ENCODE measurements around the gene RHOXF1. TPM values are rescaled to one million over a fixed set of nuclear protein-coding genes. Genes with fewer than 3 reads are reported as not detected.
"Not testable (repeated sequence)": the region's sequence is repeated elsewhere in the genome, so short reads cannot be mapped to it uniquely, and the experiment has no call there.

RHOXF1 gene
- total RNA-seq, 2 experiments from 2014 or later = not detected

DNA sequence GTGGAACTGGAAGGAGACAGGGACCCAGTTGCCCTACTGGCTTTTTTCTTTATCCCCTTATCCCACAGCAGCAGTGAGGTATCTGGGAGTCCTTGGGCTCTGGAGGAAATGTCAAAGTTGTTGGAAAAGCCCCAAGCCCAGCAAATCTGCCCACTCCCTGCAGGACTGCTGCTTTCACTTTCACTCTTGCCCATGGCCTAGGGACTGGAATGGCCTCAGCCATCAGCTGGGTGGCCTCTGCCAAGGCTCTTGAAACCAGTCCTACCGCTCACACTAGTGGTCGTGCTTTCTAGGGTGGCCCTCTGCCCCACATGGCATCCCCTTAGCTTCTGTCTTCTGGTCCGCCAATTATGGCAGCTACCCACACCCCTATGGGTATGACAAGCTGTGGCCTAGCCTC lies 9.7 kb upstream of the RHOXF1 start:
- H3K9me3 Mint-ChIP-seq = no peaks in the 10 kb centered on the region
- H3K4me1 Mint-ChIP-seq = no peaks in the 10 kb centered on the region
- no peak overlapping the region for H3K4me3 Mint-ChIP-seq
- ChIA-PET CTCF (no interaction called here), POLR2A (no interaction called here)
- no peaks in the 10 kb centered on the region for H3K27me3 Mint-ChIP-seq
- no peaks in the 10 kb centered on the region for H3K36me3 Mint-ChIP-seq (ENCODE audit: low read depth)
- no peak for DNase-seq
- H3K27ac Mint-ChIP-seq = no peak overlapping the region

DNA sequence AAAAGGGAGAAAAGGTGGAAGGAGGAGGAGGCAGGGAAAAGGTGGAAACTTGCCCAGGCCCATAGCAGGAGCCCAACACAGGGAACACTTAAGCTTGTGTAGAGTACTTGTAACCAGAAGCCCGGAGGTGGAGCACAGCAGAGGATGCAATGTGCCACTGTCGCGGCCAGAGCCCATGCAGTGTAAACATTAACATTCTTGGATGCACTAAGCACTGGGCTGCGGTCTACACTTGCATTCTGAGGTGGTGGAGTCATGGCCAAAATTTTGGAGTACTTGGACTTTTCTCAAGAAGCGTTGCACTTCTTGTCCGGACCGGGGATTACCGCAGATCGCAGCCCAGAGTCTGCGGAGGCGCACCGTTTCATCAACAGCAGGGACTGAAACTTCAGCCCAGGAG lies 4.5 kb upstream of the RHOXF1 start:
- ChIA-PET POLR2A (no interaction called here), CTCF (no interaction called here)
- Mint-ChIP-seq H3K4me3 (no peak overlapping the region), H3K36me3 (ENCODE audit: low read depth) (no peaks in the 10 kb centered on the region), H3K4me1 (no peaks in the 10 kb centered on the region), H3K27ac (no peak overlapping the region), H3K9me3 (no peaks in the 10 kb centered on the region), H3K27me3 (no peaks in the 10 kb centered on the region)
- no peak for DNase-seq

DNA sequence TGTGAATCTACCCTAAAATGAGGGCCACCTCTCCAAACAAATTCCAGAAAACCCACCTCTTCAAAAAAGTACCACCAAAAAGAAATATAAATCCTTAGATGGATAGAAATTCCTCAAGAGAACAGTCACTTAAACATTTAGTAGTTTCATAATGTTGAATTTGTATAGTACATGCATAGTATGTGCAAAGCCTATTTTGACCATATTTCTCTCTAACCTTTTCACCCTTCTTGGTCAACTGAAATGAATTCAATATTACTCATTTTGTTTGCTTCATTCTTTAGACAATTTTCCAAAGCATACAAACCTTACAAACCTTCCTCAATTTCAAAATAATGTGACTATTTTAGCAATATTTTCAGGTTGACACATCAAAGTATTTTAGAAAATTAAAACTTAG lies 4.1 kb downstream of the RHOXF1 start:
- H3K4me1 Mint-ChIP-seq = no peaks in the 10 kb centered on the region
- no peak overlapping the region for H3K27ac Mint-ChIP-seq
- H3K9me3 Mint-ChIP-seq = no peaks in the 10 kb centered on the region
- no peak overlapping the region for H3K4me3 Mint-ChIP-seq
- H3K27me3 Mint-ChIP-seq = no peaks in the 10 kb centered on the region
- POLR2A ChIA-PET = no interaction called here
- CTCF ChIA-PET = no interaction called here
- DNase-seq = no peak
- H3K36me3 Mint-ChIP-seq (ENCODE audit: low read depth) = no peaks in the 10 kb centered on the region

DNA sequence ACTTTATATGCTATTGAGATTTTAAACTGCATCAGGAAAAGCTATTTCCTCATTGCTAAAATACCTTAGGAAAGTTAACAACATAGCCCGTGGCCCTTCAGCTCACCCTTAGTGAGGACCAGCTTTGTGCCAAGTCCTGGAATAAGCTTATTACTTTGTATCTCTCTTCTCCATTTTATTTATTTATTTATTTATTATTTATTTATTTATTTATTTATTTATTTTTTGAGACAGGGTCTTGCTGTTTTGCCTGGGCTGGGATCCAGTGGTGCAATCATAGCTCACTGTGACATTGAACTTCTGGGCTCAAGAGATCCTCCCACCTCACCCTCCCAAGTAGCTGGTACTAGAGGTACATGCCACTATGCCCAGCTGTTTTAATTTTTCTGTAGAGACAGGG lies 6.3 kb downstream of the RHOXF1 start:
- CTCF ChIA-PET = no interaction called here
- POLR2A ChIA-PET = no interaction called here
- Mint-ChIP-seq H3K36me3 (ENCODE audit: low read depth) (no peaks in the 10 kb centered on the region), H3K4me3 (no peak overlapping the region), H3K27me3 (no peaks in the 10 kb centered on the region), H3K4me1 (no peaks in the 10 kb centered on the region), H3K27ac (no peak overlapping the region), H3K9me3 (no peaks in the 10 kb centered on the region)
- no peak for DNase-seq

DNA sequence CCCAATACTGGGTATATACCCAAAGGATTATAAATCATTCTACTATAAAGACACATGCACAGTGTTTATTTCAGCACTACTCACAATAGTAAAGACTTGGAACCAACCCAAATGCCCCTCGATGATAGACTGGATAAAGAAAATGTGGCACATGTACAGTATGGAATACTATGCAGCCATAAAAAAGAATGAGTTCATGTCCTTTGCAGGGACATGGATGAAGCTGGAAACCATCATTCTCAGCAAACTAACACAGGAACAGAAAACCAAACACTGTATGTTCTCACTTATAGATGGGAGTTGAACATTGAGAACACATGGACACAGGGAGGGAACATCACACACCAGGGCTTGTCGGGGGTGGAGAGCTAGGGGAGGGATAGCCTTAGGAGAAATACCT lies 11.0 kb downstream of the RHOXF1 start:
- H3K4me1 Mint-ChIP-seq; H3K36me3 Mint-ChIP-seq (ENCODE audit: low read depth); H3K27me3 Mint-ChIP-seq; POLR2A ChIA-PET; DNase-seq; H3K9me3 Mint-ChIP-seq; H3K27ac Mint-ChIP-seq; CTCF ChIA-PET; H3K4me3 Mint-ChIP-seq: not testable (repeated sequence)

DNA sequence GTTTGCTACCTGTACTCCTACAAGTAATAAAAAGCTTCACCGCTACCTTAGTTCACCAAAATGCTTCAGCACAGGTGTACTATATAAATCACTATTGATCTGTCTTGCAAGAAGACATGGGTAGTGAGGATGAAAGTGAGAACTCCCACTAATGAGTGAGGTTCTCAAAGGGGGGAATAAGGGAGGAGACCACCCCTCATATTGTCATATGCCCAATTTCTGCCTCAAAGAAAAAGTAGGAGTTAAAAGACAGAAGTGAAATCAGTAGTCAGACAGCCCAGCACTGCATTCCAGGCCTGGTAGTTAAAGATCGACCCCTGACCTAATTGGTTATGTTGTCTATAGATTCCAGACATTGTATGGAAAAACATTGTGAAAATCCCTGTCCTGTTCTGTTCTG lies 14.7 kb downstream of the RHOXF1 start:
- POLR2A ChIA-PET, CTCF ChIA-PET: not testable (repeated sequence)

DNA sequence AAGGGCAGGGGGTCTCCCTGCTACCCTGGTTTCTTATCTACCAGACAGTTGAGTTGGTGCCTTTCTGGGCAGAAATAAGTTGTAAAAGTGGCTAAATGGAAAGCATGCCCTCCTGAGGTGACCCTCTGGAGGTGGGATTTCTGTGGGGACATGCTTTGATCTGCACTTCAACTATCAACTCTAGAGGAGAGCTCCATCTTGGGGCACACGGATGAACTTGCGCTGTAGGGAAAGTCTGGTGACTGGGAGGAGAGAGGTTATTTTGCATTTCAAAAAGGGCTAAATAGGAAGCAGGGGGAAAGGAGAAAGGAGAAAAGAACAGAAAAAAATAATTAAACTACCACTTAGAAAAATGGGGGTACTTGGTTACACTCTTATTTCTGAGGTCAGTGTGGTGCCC lies 25.5 kb downstream of the RHOXF1 start:
- CTCF ChIA-PET = no interaction called here
- Mint-ChIP-seq H3K27me3 (no peaks in the 10 kb centered on the region), H3K4me3 (no peak overlapping the region), H3K4me1 (peaks cover 2% of the 10 kb centered on the region), H3K36me3 (ENCODE audit: low read depth) (no peaks in the 10 kb centered on the region), H3K9me3 (no peaks in the 10 kb centered on the region), H3K27ac (no peak overlapping the region)
- POLR2A ChIA-PET = no interaction called here
- no peak for DNase-seq

More for the DNA sequence above, 14.7 kb downstream of the RHOXF1 start:
- not testable (repeated sequence) for H3K4me1 Mint-ChIP-seq; H3K9me3 Mint-ChIP-seq; DNase-seq; H3K27me3 Mint-ChIP-seq; H3K36me3 Mint-ChIP-seq (ENCODE audit: low read depth); H3K27ac Mint-ChIP-seq; H3K4me3 Mint-ChIP-seq

DNA sequence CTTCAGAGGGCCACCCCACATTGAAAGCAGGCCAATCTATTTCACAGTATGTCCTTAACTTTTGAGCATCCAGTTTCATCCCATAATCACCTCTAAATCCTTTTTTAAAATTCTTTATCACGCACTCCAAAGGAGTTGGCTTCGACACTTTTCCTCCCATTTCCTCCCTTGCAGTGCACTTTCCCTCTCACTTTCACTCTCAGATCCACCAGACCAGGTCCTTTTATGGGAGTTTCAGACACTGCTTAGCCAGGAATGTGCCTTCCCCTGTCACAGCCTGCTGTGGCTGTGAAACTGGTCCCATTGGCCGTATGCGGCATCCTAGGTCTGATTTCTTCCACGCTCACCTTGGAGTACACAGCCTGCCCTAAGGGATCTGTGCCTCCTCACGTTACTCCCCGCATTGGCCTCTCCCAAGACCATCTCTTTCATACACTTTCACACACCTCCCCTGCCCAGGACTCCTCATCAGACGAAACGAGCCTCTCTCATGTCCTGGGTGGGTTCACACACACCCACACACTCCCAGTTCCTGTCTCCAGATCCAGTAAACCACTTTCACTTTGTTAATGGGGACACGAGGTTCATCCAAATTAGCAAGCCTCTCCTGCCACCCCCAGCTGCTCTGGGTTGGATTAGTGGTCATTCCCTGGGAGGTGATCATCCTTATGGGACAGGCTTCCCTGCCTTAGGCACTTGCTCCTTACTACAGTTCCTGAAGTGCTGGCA lies 28.3 kb downstream of the RHOXF1 start:
- H3K36me3 Mint-ChIP-seq (ENCODE audit: low read depth) = no peaks in the 10 kb centered on the region
- H3K27ac Mint-ChIP-seq = no peak overlapping the region
- peaks cover 2% of the 10 kb centered on the region for H3K4me1 Mint-ChIP-seq
- DNase-seq = no peak
- H3K9me3 Mint-ChIP-seq = no peaks in the 10 kb centered on the region
- ChIA-PET POLR2A (no interaction called here), CTCF (no interaction called here)
- H3K4me3 Mint-ChIP-seq = no peak overlapping the region
- H3K27me3 Mint-ChIP-seq = no peaks in the 10 kb centered on the region

DNA sequence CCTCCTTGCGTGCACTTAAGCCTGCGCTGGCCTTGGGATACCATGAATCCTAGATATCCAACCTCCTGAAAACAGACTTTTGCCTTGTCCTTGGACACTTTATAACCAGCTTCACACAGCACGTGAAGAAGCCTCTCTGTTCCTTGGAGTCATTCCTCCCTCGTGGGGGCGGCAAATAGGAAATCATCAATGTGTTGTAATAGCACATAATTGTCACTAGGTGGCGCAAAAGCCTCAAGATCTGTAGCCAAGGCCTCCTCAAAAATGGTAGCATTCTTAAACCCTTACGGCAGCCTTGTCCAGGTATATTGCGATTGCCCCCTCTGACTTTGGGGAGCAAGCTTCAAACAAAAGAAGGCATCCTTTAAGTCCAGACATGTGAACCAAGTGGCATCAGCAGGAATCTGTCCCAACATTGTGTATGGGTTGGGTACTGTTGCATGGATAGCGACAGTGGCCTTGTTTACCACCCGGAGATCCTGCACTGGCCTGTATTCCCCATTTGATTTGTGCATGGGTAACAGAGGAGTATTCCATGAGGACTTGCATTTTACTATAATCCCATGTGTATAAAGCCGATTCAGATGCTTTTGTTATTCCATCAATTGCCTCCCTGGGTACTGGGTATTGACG lies 30.0 kb downstream of the RHOXF1 start:
- H3K4me1 Mint-ChIP-seq; H3K27ac Mint-ChIP-seq; POLR2A ChIA-PET; CTCF ChIA-PET; H3K9me3 Mint-ChIP-seq; DNase-seq; H3K27me3 Mint-ChIP-seq; H3K4me3 Mint-ChIP-seq; H3K36me3 Mint-ChIP-seq (ENCODE audit: low read depth): not testable (repeated sequence)

DNA sequence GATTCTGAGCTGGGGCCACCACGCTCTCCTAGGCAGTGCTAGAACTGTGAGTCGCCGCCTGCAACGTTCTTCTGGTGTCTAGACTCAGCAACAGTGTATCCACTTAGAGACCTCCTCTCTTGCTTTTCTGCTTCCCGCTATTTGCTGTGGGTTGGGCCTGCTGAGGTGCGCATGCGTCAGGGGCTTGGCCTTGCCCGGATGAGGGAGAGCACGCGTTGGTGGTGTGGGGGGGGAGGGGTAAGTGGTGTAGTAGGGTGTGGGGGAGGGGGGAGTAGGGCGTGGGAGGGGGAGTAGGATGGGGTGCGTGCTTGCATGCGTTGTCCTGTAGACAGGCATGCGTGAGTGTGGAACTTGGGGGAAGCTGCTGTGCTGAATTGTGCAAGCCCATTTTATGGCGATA lies 38.1 kb downstream of the RHOXF1 start, which contains the start of gene RHOXF2B:
Gene RHOXF2B, minus strand, starts transcription at position 101 of the 400 bp plus-strand sequence. CDS start 138 bp downstream, outside the sequence.
- DNase-seq; H3K4me1 Mint-ChIP-seq; H3K9me3 Mint-ChIP-seq; H3K27me3 Mint-ChIP-seq; POLR2A ChIA-PET; H3K36me3 Mint-ChIP-seq (ENCODE audit: low read depth); H3K4me3 Mint-ChIP-seq; H3K27ac Mint-ChIP-seq; CTCF ChIA-PET: not testable (repeated sequence)

DNA sequence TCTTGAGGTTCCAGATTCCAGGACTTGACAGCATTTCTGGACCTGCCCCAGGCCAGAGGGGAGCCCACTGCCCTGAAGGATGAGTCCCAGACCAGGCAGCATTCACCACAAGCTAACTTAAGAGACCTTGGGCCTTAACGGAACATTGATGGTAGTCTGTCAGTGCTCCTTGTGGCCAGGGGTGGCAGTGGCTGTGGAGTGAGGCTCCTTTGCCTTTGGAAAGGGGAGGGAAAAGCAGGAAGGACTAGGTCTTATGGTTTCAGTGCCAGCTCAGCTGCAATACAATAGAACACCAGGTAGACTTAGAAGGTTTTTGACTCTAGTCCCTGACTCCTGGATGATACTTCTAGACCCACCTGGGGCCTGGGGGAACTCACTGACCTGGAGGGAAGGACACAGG lies 49.5 kb downstream of the RHOXF1 start:
- H3K9me3 Mint-ChIP-seq; H3K4me3 Mint-ChIP-seq; H3K36me3 Mint-ChIP-seq (ENCODE audit: low read depth); H3K27ac Mint-ChIP-seq; CTCF ChIA-PET; POLR2A ChIA-PET; H3K4me1 Mint-ChIP-seq; DNase-seq; H3K27me3 Mint-ChIP-seq: not testable (repeated sequence)

Other genes starting within 250 kb of the RHOXF1 start
- 10 to 100 TPM; 33.0 to 36.2 TPM for gene RNF113A, start 244.2 kb downstream of the RHOXF1 start, total RNA-seq
- gene NDUFA1, start 244.1 kb downstream of the RHOXF1 start, total RNA-seq = 100 to 1,000 TPM; 104 to 108 TPM
- gene AKAP14, start 220.0 kb downstream of the RHOXF1 start, total RNA-seq = not detected
- gene NKAP, start 172.2 kb downstream of the RHOXF1 start, total RNA-seq = 10 to 100 TPM; 10.2 to 10.4 TPM
- gene RHOXF2B, start 38.2 kb downstream of the RHOXF1 start, total RNA-seq = not detected
- gene RHOXF2, start 42.7 kb upstream of the RHOXF1 start, total RNA-seq = not detected
- gene ZBTB33, start 134.9 kb upstream of the RHOXF1 start, total RNA-seq = 10 to 100 TPM; 17.9 to 19.5 TPM
- not detected for gene TMEM255A, start 195.5 kb upstream of the RHOXF1 start, total RNA-seq
- gene ATP1B4, start 246.2 kb upstream of the RHOXF1 start, total RNA-seq = not detected